Lower leg skin (tissue), 3 donors: ENCODE measurements around the gene IRX5.

ENCODE experiments used
- POLR2A ChIP-seq, 2 donors: fragments of 450-650 bp; IDR thresholded peaks; one replicate each; pipeline ENCODE4 v1.6.1; 2016 to 2017; ENCODE audit warnings: antibody characterized with exemption in 2 of 2, mild to moderate bottlenecking in 1 of 2, moderate library complexity in 1 of 2
- TF ChIP-seq, protein P1 (sequence below), 3 donors: fragments of 450-650 bp; IDR thresholded peaks; one replicate each; pipeline ENCODE4 v1.5.1; 2016; ENCODE audit warnings: antibody characterized with exemption in 3 of 3, mild to moderate bottlenecking in 3 of 3, moderate library complexity in 2 of 3

- TF ChIP-seq, protein P1, sequence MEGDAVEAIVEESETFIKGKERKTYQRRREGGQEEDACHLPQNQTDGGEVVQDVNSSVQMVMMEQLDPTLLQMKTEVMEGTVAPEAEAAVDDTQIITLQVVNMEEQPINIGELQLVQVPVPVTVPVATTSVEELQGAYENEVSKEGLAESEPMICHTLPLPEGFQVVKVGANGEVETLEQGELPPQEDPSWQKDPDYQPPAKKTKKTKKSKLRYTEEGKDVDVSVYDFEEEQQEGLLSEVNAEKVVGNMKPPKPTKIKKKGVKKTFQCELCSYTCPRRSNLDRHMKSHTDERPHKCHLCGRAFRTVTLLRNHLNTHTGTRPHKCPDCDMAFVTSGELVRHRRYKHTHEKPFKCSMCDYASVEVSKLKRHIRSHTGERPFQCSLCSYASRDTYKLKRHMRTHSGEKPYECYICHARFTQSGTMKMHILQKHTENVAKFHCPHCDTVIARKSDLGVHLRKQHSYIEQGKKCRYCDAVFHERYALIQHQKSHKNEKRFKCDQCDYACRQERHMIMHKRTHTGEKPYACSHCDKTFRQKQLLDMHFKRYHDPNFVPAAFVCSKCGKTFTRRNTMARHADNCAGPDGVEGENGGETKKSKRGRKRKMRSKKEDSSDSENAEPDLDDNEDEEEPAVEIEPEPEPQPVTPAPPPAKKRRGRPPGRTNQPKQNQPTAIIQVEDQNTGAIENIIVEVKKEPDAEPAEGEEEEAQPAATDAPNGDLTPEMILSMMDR (IDR thresholded peaks at IDR 0.05) = no peak
- no peak for TF ChIP-seq POLR2A (IDR thresholded peaks at IDR 0.05)
Measured at GRCh38 chr16:54892981-54893380, 37.7 kb upstream of the IRX5 start.
